Naive thymus-derived CD8-positive, alpha-beta T cell (primary cell): Measurements from ENCODE around the gene NLK. TPM values are rescaled to one million over a fixed set of nuclear protein-coding genes. Genes with fewer than 3 reads are reported as not detected.
"Not testable (repeated sequence)": the region's sequence is repeated elsewhere in the genome, so short reads cannot be mapped to it uniquely, and the experiment has no call there.

Experiments
- ATAC-seq, 2 donors: fragments of 150-1000 bp; cut with Tn5 transposase in 1 of 2; sonication (Bioruptor Pico), chemical (Tn5 transposase) in 1 of 2; 1 replicate in 1 of 2; 2 replicates in 1 of 2; pipeline ENCODE4 v1.10.0; 2021; ENCODE audit warnings: mild to moderate bottlenecking in 2 of 2, moderate library complexity in 2 of 2
- POLR2A ChIA-PET: fragments of 350-600 bp; sonication (Branson Sonifier 250); formaldehyde crosslinking; loops from one replicate; lab custom pipeline; 2021; ENCODE audit warnings: antibody characterized with exemption; lab: Charles Lee
- DNase-seq, 10 donors: peaks; one replicate each; pipeline versions ENCODE4 v3.0.0 to v3.0.0-alpha.2; 2020 to 2022
- H3K27ac Mint-ChIP-seq, 10 donors: one replicate each; pipeline ENCODE4 v1.8.0; 2020 to 2022; ENCODE audit warnings: mild to moderate bottlenecking in 10 of 10, mixed read lengths in 10 of 10, moderate library complexity in 4 of 10, inconsistent platforms in 1 of 10
- H3K27me3 Mint-ChIP-seq, 5 donors: one replicate each; pipeline ENCODE4 v1.8.0; 2021 to 2022; ENCODE audit warnings: mixed read lengths in 5 of 5
- H3K36me3 Mint-ChIP-seq, 3 donors: one replicate each; pipeline ENCODE4 v1.8.0; 2020 to 2022; ENCODE audit warnings: mixed read lengths in 3 of 3, mild to moderate bottlenecking in 2 of 3, inconsistent platforms in 1 of 3
- H3K4me1 Mint-ChIP-seq, 4 donors: one replicate each; pipeline ENCODE4 v1.8.0; 2021 to 2022; ENCODE audit warnings: mixed read lengths in 4 of 4
- H3K4me3 Mint-ChIP-seq, 10 donors: one replicate each; pipeline ENCODE4 v1.8.0; 2020 to 2022; ENCODE audit warnings: mild to moderate bottlenecking in 10 of 10, mixed read lengths in 10 of 10, moderate library complexity in 6 of 10, inconsistent platforms in 1 of 10
- H3K9me3 Mint-ChIP-seq, 9 donors: one replicate each; pipeline ENCODE4 v1.8.0; 2020 to 2022; ENCODE audit warnings: mixed read lengths in 9 of 9, mild to moderate bottlenecking in 3 of 9, inconsistent platforms in 1 of 9, moderate library complexity in 1 of 9
- polyA plus RNA-seq, 3 donors: library from polyadenylated mRNA; unstranded; fragments of 300-500 nt; fragmentation: Illumina TruSeq; gene quantifications; one replicate each; pipeline ENCODE4 v1.2.3, GENCODE V29; 2021
- total RNA-seq, 8 experiments: library from RNA in 2 of 8; stranded (reverse) in 2 of 8; gene quantifications; one replicate each; pipeline ENCODE4 v1.2.3 and lab custom pipeline; 2021 to 2026

The NLK gene
- total RNA-seq (10 to 100 TPM; 14.6 to 15.4 TPM), polyA plus RNA-seq (1 to 10 TPM; 1.5 to 2.1 (median 2.1) TPM), total RNA-seq (lab: John Stamatoyannopoulos, UW) (14.8 to 30.0 (median 24.1) reads per million in 6 experiments)

DNA sequence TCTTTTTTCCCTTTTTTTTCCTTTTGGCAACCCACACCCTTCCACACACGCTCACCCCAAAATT lies at the start of gene NLK:
Gene NLK, plus strand, starts transcription at position 21 of the 64 bp plus-strand sequence. CDS start 197 bp downstream, outside the sequence.
- DNase-seq (no peak), ATAC-seq (no peak)
- Mint-ChIP-seq H3K4me1 (peaks cover 36 to 77% (median 65%) of the 10 kb centered on the region in 4 donors), H3K36me3 (peaks cover 0 to 2% (median 0%) of the 10 kb centered on the region in 3 donors), H3K27ac (peak within 1 kb of the TSS; percentile 72 to 93 (median 88)), H3K4me3 (peak within 1 kb of the TSS; percentile 81 to 94 (median 88)), H3K9me3 (no peaks in the 10 kb centered on the region), H3K27me3 (no peaks in the 10 kb centered on the region)
- POLR2A ChIA-PET = interaction anchor here (1.4 kb wide), 1 partner anchor 150 kb away, joined by 4 read pairs; the partner anchor contains the start of gene LYRM9

- Mint-ChIP-seq H3K4me3 (no peak overlapping the region), H3K27ac (no peak overlapping the region), H3K9me3 (no peaks in the 10 kb centered on the region), H3K27me3 (peaks cover 2 to 24% (median 9%) of the 10 kb centered on the region in 5 donors), H3K4me1 (peaks cover 0 to 2% (median 0%) of the 10 kb centered on the region in 4 donors), H3K36me3 (no peaks in the 10 kb centered on the region)
- ATAC-seq (no peak), DNase-seq (no peak)
- POLR2A ChIA-PET = no interaction called here
These were observed 49.2 kb upstream of the NLK start for GRCh38 chr17:27993161-27993695.

- POLR2A ChIA-PET = no interaction called here
- H3K36me3 Mint-ChIP-seq = no peaks in the 10 kb centered on the region
- no peak for DNase-seq
- no peak overlapping the region for H3K27ac Mint-ChIP-seq
- ATAC-seq = no peak
- H3K9me3 Mint-ChIP-seq = no peaks in the 10 kb centered on the region
- H3K4me1 Mint-ChIP-seq = peaks cover 0 to 2% (median 0%) of the 10 kb centered on the region in 4 donors
- H3K4me3 Mint-ChIP-seq = no peak overlapping the region
- H3K27me3 Mint-ChIP-seq = peaks cover 2 to 30% (median 13%) of the 10 kb centered on the region in 5 donors
These were observed 48.7 kb upstream of the NLK start for GRCh38 chr17:27993723-27994310.

GRCh38 chr17:27994586-27994985 lies 47.9 kb upstream of the NLK start:
- no peak for DNase-seq
- no peaks in the 10 kb centered on the region for H3K36me3 Mint-ChIP-seq
- no peak overlapping the region for H3K27ac Mint-ChIP-seq
- ATAC-seq = no peak
- no peaks in the 10 kb centered on the region for H3K9me3 Mint-ChIP-seq
- H3K27me3 Mint-ChIP-seq = peaks cover 2 to 34% (median 15%) of the 10 kb centered on the region in 5 donors
- peaks cover 0 to 2% (median 0%) of the 10 kb centered on the region in 4 donors for H3K4me1 Mint-ChIP-seq
- POLR2A ChIA-PET = no interaction called here
- H3K4me3 Mint-ChIP-seq = no peak overlapping the region

DNA sequence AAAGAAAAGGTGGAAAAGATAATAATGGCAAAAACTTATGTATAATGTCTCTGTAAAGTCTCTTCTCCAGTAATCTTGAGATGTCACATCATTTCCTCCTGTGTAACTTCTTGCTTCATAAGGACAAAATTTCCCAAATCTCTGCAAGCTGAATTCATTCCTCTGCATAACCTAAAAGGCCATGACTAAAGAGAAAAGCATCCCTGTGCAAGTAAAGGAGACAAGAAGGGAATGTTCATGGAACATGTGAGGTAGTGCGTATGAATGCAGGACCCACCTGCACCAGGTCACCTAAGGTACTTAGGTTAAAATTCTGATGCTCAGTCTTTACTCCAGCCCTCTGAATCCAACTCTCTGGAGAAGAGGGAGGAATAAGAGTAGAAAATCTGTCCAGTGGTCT lies 46.9 kb upstream of the NLK start:
- DNase-seq = no peak
- Mint-ChIP-seq H3K4me3 (no peak overlapping the region), H3K9me3 (no peaks in the 10 kb centered on the region), H3K4me1 (peaks cover 0 to 2% (median 0%) of the 10 kb centered on the region in 4 donors), H3K27me3 (peaks cover 2 to 39% (median 16%) of the 10 kb centered on the region in 5 donors), H3K36me3 (no peaks in the 10 kb centered on the region), H3K27ac (peak overlapping the region in 1 of 10 donors; percentile 63)
- no peak for ATAC-seq
- POLR2A ChIA-PET = no interaction called here

GRCh38 chr17:27996202-27997043 lies 46.1 kb upstream of the NLK start:
- H3K4me1 Mint-ChIP-seq = peaks cover 0 to 2% (median 0%) of the 10 kb centered on the region in 4 donors
- H3K9me3 Mint-ChIP-seq = no peaks in the 10 kb centered on the region
- no peak overlapping the region for H3K27ac Mint-ChIP-seq
- POLR2A ChIA-PET = no interaction called here
- ATAC-seq (no peak), DNase-seq (no peak)
- H3K27me3 Mint-ChIP-seq = peaks cover 2 to 38% (median 17%) of the 10 kb centered on the region in 5 donors
- H3K36me3 Mint-ChIP-seq = no peaks in the 10 kb centered on the region
- no peak overlapping the region for H3K4me3 Mint-ChIP-seq

- ATAC-seq = no peak
- Mint-ChIP-seq H3K36me3 (no peaks in the 10 kb centered on the region), H3K27ac (no peak overlapping the region), H3K27me3 (peaks cover 2 to 36% (median 17%) of the 10 kb centered on the region in 5 donors), H3K9me3 (no peaks in the 10 kb centered on the region), H3K4me3 (no peak overlapping the region), H3K4me1 (peaks cover 0 to 2% (median 0%) of the 10 kb centered on the region in 4 donors)
- POLR2A ChIA-PET = no interaction called here
- DNase-seq = no peak
These were observed 45.5 kb upstream of the NLK start for GRCh38 chr17:27997044-27997401.

DNA sequence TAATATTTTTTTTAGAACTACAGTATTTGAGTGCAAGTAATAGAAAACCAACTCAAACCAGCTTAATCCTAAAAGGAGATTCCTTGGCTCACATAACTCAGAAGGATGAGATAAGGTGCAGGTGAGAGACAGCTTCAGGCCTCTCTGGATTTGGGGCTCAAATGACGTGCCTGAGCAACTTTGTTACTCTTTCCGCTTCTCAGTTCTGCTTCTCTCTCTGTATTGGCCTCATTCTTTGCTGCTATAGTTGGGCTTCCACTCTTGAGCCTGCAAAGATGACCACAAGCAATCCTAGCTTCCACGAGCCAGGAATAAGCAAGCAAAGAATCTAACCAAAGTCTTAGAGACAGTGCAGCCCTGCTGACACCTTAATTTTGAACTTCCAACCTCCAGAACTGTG lies 45.0 kb upstream of the NLK start:
- Mint-ChIP-seq H3K9me3 (no peaks in the 10 kb centered on the region), H3K27ac (no peak overlapping the region), H3K27me3 (peaks cover 0 to 36% (median 17%) of the 10 kb centered on the region in 5 donors), H3K4me3 (no peak overlapping the region), H3K4me1 (peaks cover 0 to under 1% (median 0%) of the 10 kb centered on the region in 4 donors), H3K36me3 (no peaks in the 10 kb centered on the region)
- ATAC-seq (no peak), DNase-seq (no peak)
- POLR2A ChIA-PET = no interaction called here

DNA sequence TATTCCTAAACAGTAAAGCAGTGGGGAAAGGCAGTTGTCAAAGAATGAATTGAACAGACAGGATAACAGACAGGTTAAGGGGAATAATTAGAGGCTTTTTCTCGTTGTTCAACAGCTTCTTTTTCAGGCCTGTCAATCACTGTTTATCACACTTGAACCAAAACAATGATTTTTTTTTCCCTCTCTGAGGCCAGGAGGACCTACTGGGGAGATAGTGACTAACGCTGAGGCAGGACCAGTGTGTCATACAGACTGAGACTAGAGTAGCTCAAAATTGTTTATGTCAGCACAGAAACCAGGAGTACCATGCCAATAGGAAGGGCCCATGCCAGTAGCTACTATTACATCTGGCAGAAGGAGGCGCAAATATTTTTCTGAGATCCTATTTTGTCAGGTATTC lies 41.3 kb upstream of the NLK start:
- no peaks in the 10 kb centered on the region for H3K4me1 Mint-ChIP-seq
- no peak overlapping the region for H3K4me3 Mint-ChIP-seq
- H3K27ac Mint-ChIP-seq = no peak overlapping the region
- H3K27me3 Mint-ChIP-seq = peaks cover 0 to 26% (median 13%) of the 10 kb centered on the region in 5 donors
- DNase-seq (no peak), ATAC-seq (no peak)
- POLR2A ChIA-PET = interaction anchor here (1.0 kb wide), 1 partner anchor 40 kb away, joined by 4 read pairs; no protein-coding TSS in a partner anchor
- no peaks in the 10 kb centered on the region for H3K9me3 Mint-ChIP-seq
- H3K36me3 Mint-ChIP-seq = no peaks in the 10 kb centered on the region

DNA sequence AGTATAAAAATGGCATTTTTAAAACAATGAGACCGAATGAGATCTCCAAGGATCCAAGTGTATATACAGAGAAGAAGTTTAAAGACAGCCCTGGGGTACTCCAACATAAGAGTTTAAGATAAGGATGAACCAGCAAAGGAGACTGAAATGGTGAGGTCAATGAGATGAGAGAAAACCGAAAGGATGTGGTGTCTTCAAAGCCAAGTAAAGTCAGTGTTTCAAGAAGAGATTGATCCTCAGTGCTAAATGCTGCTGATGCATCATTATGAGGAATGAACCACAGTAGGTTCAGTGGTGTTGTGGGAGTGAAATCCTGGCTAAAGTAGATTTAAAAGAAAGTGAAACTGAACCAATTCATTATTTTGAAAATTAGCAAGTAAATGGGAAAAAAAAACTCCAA lies 38.1 kb upstream of the NLK start:
- Mint-ChIP-seq H3K27ac (no peak overlapping the region), H3K9me3 (no peaks in the 10 kb centered on the region), H3K27me3 (peaks cover 0 to 29% (median 10%) of the 10 kb centered on the region in 5 donors), H3K4me1 (no peaks in the 10 kb centered on the region), H3K36me3 (no peaks in the 10 kb centered on the region), H3K4me3 (no peak overlapping the region)
- ATAC-seq (peak; percentile 53 to 98), DNase-seq (peak in 4 of 10 donors; percentile 10 to 58 (median 32))
- POLR2A ChIA-PET = no interaction called here

GRCh38 chr17:28007925-28008324 lies 34.6 kb upstream of the NLK start:
- H3K9me3 Mint-ChIP-seq, H3K27ac Mint-ChIP-seq, POLR2A ChIA-PET, H3K4me3 Mint-ChIP-seq, H3K4me1 Mint-ChIP-seq, H3K36me3 Mint-ChIP-seq, ATAC-seq, DNase-seq: not testable (repeated sequence)
- H3K27me3 Mint-ChIP-seq = peaks cover 0 to 32% (median 13%) of the 10 kb centered on the region in 5 donors

- DNase-seq (no peak), ATAC-seq (no peak)
- no peaks in the 10 kb centered on the region for H3K36me3 Mint-ChIP-seq
- no peaks in the 10 kb centered on the region for H3K4me1 Mint-ChIP-seq
- POLR2A ChIA-PET = no interaction called here
- no peaks in the 10 kb centered on the region for H3K9me3 Mint-ChIP-seq
- peaks cover 0 to 32% (median 13%) of the 10 kb centered on the region in 5 donors for H3K27me3 Mint-ChIP-seq
- no peak overlapping the region for H3K27ac Mint-ChIP-seq
- H3K4me3 Mint-ChIP-seq = no peak overlapping the region
These were observed 34.0 kb upstream of the NLK start for GRCh38 chr17:28008513-28008912.

GRCh38 chr17:28010406-28010805 lies 32.1 kb upstream of the NLK start:
- H3K4me1 Mint-ChIP-seq = no peaks in the 10 kb centered on the region
- H3K27me3 Mint-ChIP-seq = peaks cover 0 to 32% (median 15%) of the 10 kb centered on the region in 5 donors
- H3K4me3 Mint-ChIP-seq = no peak overlapping the region
- H3K36me3 Mint-ChIP-seq = no peaks in the 10 kb centered on the region
- no peak for ATAC-seq
- no peak for DNase-seq
- H3K27ac Mint-ChIP-seq = no peak overlapping the region
- H3K9me3 Mint-ChIP-seq = peaks cover 0 to 3% (median 0%) of the 10 kb centered on the region in 9 donors
- POLR2A ChIA-PET = no interaction called here
